H1 (cell line): Measurements from ENCODE around the gene RNASET2. TPM values are rescaled to one million over a fixed set of nuclear protein-coding genes. Genes with fewer than 3 reads are reported as not detected.

Experiments
- ATF2 ChIP-seq: IDR thresholded peaks from 2 replicates; pipeline ENCODE4 v1.6.1; 2012; ENCODE audit warnings: low read length, inconsistent platforms
- ATF3 ChIP-seq: IDR thresholded peaks from 2 replicates; pipeline ENCODE4 v1.6.1; 2011; ENCODE audit warnings: low read depth, mild to moderate bottlenecking, low read length; ENCODE audit not compliant: insufficient read depth
- CBX8 ChIP-seq: fragments of 300-800, 300-1000 bp; sonication (generic); IDR thresholded peaks from 2 replicates; pipeline ENCODE4 v1.7.1; 2016; ENCODE audit warnings: low read depth, low read length, borderline replicate concordance
- CHD7 ChIP-seq: fragments of 300-600 bp; sonication (generic); IDR thresholded peaks from 2 replicates; pipeline ENCODE4 v1.7.1; 2012; ENCODE audit warnings: low read length, moderate library complexity, mild to moderate bottlenecking, inconsistent platforms; ENCODE audit not compliant: insufficient replicate concordance
- KDM1A ChIP-seq: fragments of 200-600, 300-600 bp; sonication (generic); IDR thresholded peaks from 2 replicates; pipeline ENCODE4 v1.7.1; 2016; ENCODE audit warnings: mild to moderate bottlenecking, low read length, borderline replicate concordance
- MAFK ChIP-seq: IDR thresholded peaks from 2 replicates; pipeline ENCODE4 v1.6.1; 2012; ENCODE audit warnings: low read depth, mild to moderate bottlenecking, improper control_type of control experiment, low read length
- SIRT6 ChIP-seq: IDR thresholded peaks from one replicate; pipeline ENCODE4 v1.7.1; 2012; ENCODE audit warnings: low read length, inconsistent platforms
- SP4 ChIP-seq: IDR thresholded peaks from 2 replicates; pipeline ENCODE4 v1.6.1; 2012; ENCODE audit warnings: low read length, inconsistent platforms
- polyA plus RNA-seq, 7 experiments: library from polyadenylated mRNA; depleted of rRNA in 3 of 7; stranded (reverse) in 5 of 7; unstranded in 2 of 7; fragments of >200 nt in 5 of 7; fragments of 200-250 nt in 2 of 7; gene quantifications; 1 replicate in 5 of 7; 2 replicates in 1 of 7; 4 replicates in 1 of 7; pipeline versions ENCODE4 v1.2.1 to v1.2.3, GENCODE V29; 2011 to 2013; ENCODE audit warnings: missing spikeins in 2 of 7, mixed read lengths in 2 of 7
- total RNA-seq: library from RNA; stranded (reverse); fragmentation: NEBNext Ultra II Directional; extraction: Animal tissue kit (Norgen Biotek cat#: 25700); gene quantifications from 2 replicates; pipeline ENCODE4 v1.2.1, GENCODE V29; 2021

The RNASET2 gene
- total and polyA plus RNA-seq, 2 of the 8 experiments (the other 6 are each of a cell fraction or from before 2014, with no cell fraction given) = 15.7 to 22.9 TPM

GRCh38 chr6:166942393-166943168 lies 13.8 kb downstream of the RNASET2 start (continued):
- TF ChIP-seq CHD7 (no peak), SIRT6 (no peak), KDM1A (no peak), ATF3 (no peak), ATF2 (no peak), MAFK (no peak), SP4 (no peak), CBX8 (no peak)
